H9 (cell line): ENCODE results near the gene FEN1. TPM values are rescaled to one million over a fixed set of nuclear protein-coding genes. Genes with fewer than 3 reads are reported as not detected.

Source experiments
- DNase-seq: peaks from one replicate; pipeline ENCODE4 v3.0.0-alpha.2; 2017
- H2AFZ ChIP-seq: one replicate; pipeline ENCODE4 v1.6.1; 2013; ENCODE audit warnings: mild to moderate bottlenecking, low read length, control low read depth, moderate library complexity
- H2AK5ac ChIP-seq: 2 replicates; pipeline ENCODE4 v1.6.1; 2013; ENCODE audit warnings: low read length, control low read depth, mixed read lengths; ENCODE audit not compliant: insufficient read length
- H2BK120ac ChIP-seq: one replicate; pipeline ENCODE4 v1.6.1; 2013; ENCODE audit warnings: low read depth, mild to moderate bottlenecking, low read length, control low read depth, inconsistent platforms; ENCODE audit not compliant: poor library complexity, severe bottlenecking
- H2BK12ac ChIP-seq: 2 replicates; pipeline ENCODE4 v1.6.1; 2013; ENCODE audit warnings: low read length, control low read depth, mixed read lengths, low read depth; ENCODE audit not compliant: insufficient read length
- H2BK15ac ChIP-seq: 2 replicates; pipeline ENCODE4 v1.6.1; 2013; ENCODE audit warnings: low read depth, low read length, control low read depth
- H2BK20ac ChIP-seq: one replicate; pipeline ENCODE4 v1.6.1; 2013; ENCODE audit warnings: low read depth, mild to moderate bottlenecking, low read length, control low read depth, inconsistent platforms; ENCODE audit not compliant: poor library complexity, severe bottlenecking
- H2BK5ac ChIP-seq: 2 replicates; pipeline ENCODE4 v1.6.1; 2013; ENCODE audit warnings: low read length, control low read depth, mixed read lengths; ENCODE audit not compliant: insufficient read length
- H3K14ac ChIP-seq: 2 replicates; pipeline ENCODE4 v1.6.1; 2013; ENCODE audit warnings: low read length, control low read depth; ENCODE audit not compliant: insufficient read depth
- H3K18ac ChIP-seq: 2 replicates; pipeline ENCODE4 v1.6.1; 2013; ENCODE audit warnings: low read depth, mild to moderate bottlenecking, mixed read lengths, low read length, control low read depth; ENCODE audit not compliant: insufficient read length
- H3K23ac ChIP-seq: 2 replicates; pipeline ENCODE4 v1.6.1; 2013; ENCODE audit warnings: low read length, control low read depth, mixed read lengths, low read depth; ENCODE audit not compliant: insufficient read length
- H3K23me2 ChIP-seq: 2 replicates; pipeline ENCODE4 v1.6.1; 2013; ENCODE audit warnings: low read depth, mild to moderate bottlenecking, mixed read lengths, low read length, control low read depth; ENCODE audit not compliant: insufficient read length, poor library complexity, severe bottlenecking
- H3K27ac ChIP-seq: 2 replicates; pipeline ENCODE4 v1.5.1; 2013; ENCODE audit warnings: low read length, control low read depth, mixed read lengths, low read depth; ENCODE audit not compliant: insufficient read length
- H3K27me3 ChIP-seq: 2 replicates; pipeline ENCODE4 v1.6.1; 2013; ENCODE audit warnings: low read length, control low read depth, inconsistent platforms; ENCODE audit not compliant: insufficient read depth
- H3K4ac ChIP-seq: 2 replicates; pipeline ENCODE4 v1.6.1; 2013; ENCODE audit warnings: low read depth, mild to moderate bottlenecking, control low read depth, inconsistent platforms, low read length, moderate library complexity
- H3K4me1 ChIP-seq: 2 replicates; pipeline ENCODE4 v1.6.1; 2013; ENCODE audit warnings: low read length, control low read depth, inconsistent platforms; ENCODE audit not compliant: insufficient read depth
- H3K4me2 ChIP-seq: 2 replicates; pipeline ENCODE4 v1.6.1; 2013; ENCODE audit warnings: low read length, control low read depth, mixed read lengths; ENCODE audit not compliant: insufficient read length, insufficient read depth
- H3K56ac ChIP-seq: 2 replicates; pipeline ENCODE4 v1.6.1; 2013; ENCODE audit warnings: low read depth, mild to moderate bottlenecking, mixed read lengths, low read length, control low read depth; ENCODE audit not compliant: insufficient read length
- H3K79me1 ChIP-seq: 2 replicates; pipeline ENCODE4 v1.6.1; 2013; ENCODE audit warnings: low read depth, mild to moderate bottlenecking, moderate library complexity, low read length, control low read depth, inconsistent platforms; ENCODE audit not compliant: insufficient read depth, poor library complexity, severe bottlenecking
- H3K79me2 ChIP-seq: 2 replicates; pipeline ENCODE4 v1.6.1; 2013; ENCODE audit warnings: low read length, control low read depth, inconsistent platforms; ENCODE audit not compliant: insufficient read depth
- H3K9ac ChIP-seq: 2 replicates; pipeline ENCODE4 v1.6.1; 2013; ENCODE audit warnings: low read length, control low read depth, mixed read lengths; ENCODE audit not compliant: insufficient read length; ENCODE audit errors: extremely low read depth
- H3K9me3 ChIP-seq: one replicate; pipeline ENCODE4 v1.6.1; 2013; ENCODE audit warnings: low read depth, low read length, inconsistent platforms; ENCODE audit not compliant: control insufficient read depth
- H3T11ph ChIP-seq: one replicate; pipeline ENCODE4 v1.6.1; 2013; ENCODE audit warnings: mild to moderate bottlenecking, low read length, control low read depth, inconsistent platforms
- H4K20me1 ChIP-seq: one replicate; pipeline ENCODE4 v1.6.1; 2013; ENCODE audit not compliant: control insufficient read depth, insufficient read length, insufficient read depth
- H4K5ac ChIP-seq: 2 replicates; pipeline ENCODE4 v1.6.1; 2013; ENCODE audit warnings: low read depth, mild to moderate bottlenecking, mixed read lengths, low read length, control low read depth; ENCODE audit not compliant: insufficient read length
- H4K8ac ChIP-seq: replicated peaks from 2 replicates; pipeline ENCODE4 v1.6.1; 2013; ENCODE audit warnings: low read length, control low read depth, mixed read lengths, low read depth; ENCODE audit not compliant: insufficient read length
- H4K91ac ChIP-seq: 2 replicates; pipeline ENCODE4 v1.6.1; 2013; ENCODE audit warnings: low read depth, mild to moderate bottlenecking, moderate library complexity, mixed read lengths, low read length, control low read depth; ENCODE audit not compliant: insufficient read length
- H3K27ac Mint-ChIP-seq, 3 experiments: 2 replicates in 2 of 3; 3 replicates in 1 of 3; pipeline ENCODE4 v1.8.0; 2020 to 2021; ENCODE audit warnings: mixed read lengths in 3 of 3, mild to moderate bottlenecking in 1 of 3, moderate library complexity in 1 of 3
- H3K27me3 Mint-ChIP-seq: 2 replicates; pipeline ENCODE4 v1.8.0; 2021; ENCODE audit warnings: low read depth, mild to moderate bottlenecking, moderate library complexity, mixed read lengths
- H3K36me3 Mint-ChIP-seq, 3 experiments: 2 replicates in 2 of 3; 3 replicates in 1 of 3; pipeline ENCODE4 v1.8.0; 2020 to 2021; ENCODE audit warnings: low read depth in 3 of 3, mixed read lengths in 3 of 3; ENCODE audit not compliant: insufficient read depth in 1 of 3
- H3K4me1 Mint-ChIP-seq, 2 experiments: 2 replicates each; pipeline ENCODE4 v1.8.0; 2020; ENCODE audit warnings: mixed read lengths in 2 of 2
- H3K4me3 Mint-ChIP-seq, 2 experiments: 2 replicates in 1 of 2; 3 replicates in 1 of 2; pipeline ENCODE4 v1.8.0; 2020 to 2021; ENCODE audit warnings: mild to moderate bottlenecking in 2 of 2, mixed read lengths in 2 of 2, moderate library complexity in 1 of 2
- H3K9me3 Mint-ChIP-seq, 2 experiments: 2 replicates in 1 of 2; 3 replicates in 1 of 2; pipeline ENCODE4 v1.8.0; 2020; ENCODE audit warnings: mild to moderate bottlenecking in 2 of 2, mixed read lengths in 2 of 2, moderate library complexity in 1 of 2
- CTCF ChIP-seq: fragments of 200-600 bp; sonication (generic); conservative IDR thresholded peaks from 3 replicates; pipeline ENCODE4 v1.8.0; 2021; ENCODE audit warnings: antibody characterized with exemption, mild to moderate bottlenecking
- WGBS: extraction: QIAGEN DNeasy Blood & Tissue Kit; methylation state at CpG from one replicate; pipeline ENCODE4 v1.1.7; 2013; ENCODE audit warnings: missing lambda C conversion rate, low lambda C conversion rate, mixed read lengths; ENCODE audit not compliant: insufficient read length; ENCODE audit errors: extremely low coverage; 5-methylcytosine and 5-hydroxymethylcytosine counted together
- total RNA-seq: library from RNA; stranded (reverse); gene quantifications from 2 replicates; pipeline ENCODE4 v1.2.1, GENCODE V29; 2021

Gene FEN1
- total RNA-seq, 1 experiment from 2014 or later: 114 TPM

GRCh38 chr11:61832207-61832606 is 39.5 kb downstream of the FEN1 start:
- WGBS: no CpG with 5 or more reads among the region's 4 CpGs
- peak overlapping the region in 2 of 3 experiments; percentile 33 to 92; a peak in 4 of 7 replicates for H3K27ac Mint-ChIP-seq
- peaks cover 59 to 63% of the 10 kb centered on the region in 2 experiments for H3K4me1 Mint-ChIP-seq
- peaks cover 23 to 38% (median 36%) of the 10 kb centered on the region in 3 experiments; a peak in 6 of 7 replicates for H3K36me3 Mint-ChIP-seq
- H3K4me2 ChIP-seq: peak overlapping the region; percentile 96
- peaks cover 38% of the 10 kb centered on the region; the same call in 1 of the 2 replicates for H3K79me2 ChIP-seq
- H3K9ac ChIP-seq: no peak overlapping the region
- H3K27me3 ChIP-seq: no peaks in the 10 kb centered on the region
- DNase-seq: no peak
- H3K23ac ChIP-seq: no peak overlapping the region
- no peaks in the 10 kb centered on the region for H3K27me3 Mint-ChIP-seq
- no peak for TF ChIP-seq CTCF
- no peak overlapping the region for H3T11ph ChIP-seq
- H4K8ac ChIP-seq: no peak overlapping the region
- no peak overlapping the region for H2BK120ac ChIP-seq
- no peak overlapping the region for H3K18ac ChIP-seq
- H4K91ac ChIP-seq: no peak overlapping the region
- H2BK5ac ChIP-seq: no peak overlapping the region
- peaks cover 2% of the 10 kb centered on the region for H3K79me1 ChIP-seq
- no peaks in the 10 kb centered on the region for H3K9me3 Mint-ChIP-seq
- no peak overlapping the region for H2AK5ac ChIP-seq
- peak overlapping the region; percentile 27 for H3K27ac ChIP-seq
- no peak overlapping the region for H4K5ac ChIP-seq
- H2AFZ ChIP-seq: no peak overlapping the region
- H3K56ac ChIP-seq: no peak overlapping the region
- H2BK20ac ChIP-seq: no peak overlapping the region
- peaks cover 12% of the 10 kb centered on the region for H3K23me2 ChIP-seq
- H2BK12ac ChIP-seq: no peak overlapping the region
- peaks cover 11% of the 10 kb centered on the region; the same call in 1 of the 2 replicates for H3K4me1 ChIP-seq
- no peak overlapping the region for H3K4ac ChIP-seq
- no peak overlapping the region; the same call in 1 of the 2 replicates for H3K14ac ChIP-seq
- no peaks in the 10 kb centered on the region for H4K20me1 ChIP-seq
- no peak overlapping the region for H2BK15ac ChIP-seq
- H3K4me3 Mint-ChIP-seq: no peak overlapping the region; a peak in 1 of 5 replicates
- no peaks in the 10 kb centered on the region for H3K9me3 ChIP-seq
